ENCODE measurements around the gene MCTP1.

Gene MCTP1

DNA sequence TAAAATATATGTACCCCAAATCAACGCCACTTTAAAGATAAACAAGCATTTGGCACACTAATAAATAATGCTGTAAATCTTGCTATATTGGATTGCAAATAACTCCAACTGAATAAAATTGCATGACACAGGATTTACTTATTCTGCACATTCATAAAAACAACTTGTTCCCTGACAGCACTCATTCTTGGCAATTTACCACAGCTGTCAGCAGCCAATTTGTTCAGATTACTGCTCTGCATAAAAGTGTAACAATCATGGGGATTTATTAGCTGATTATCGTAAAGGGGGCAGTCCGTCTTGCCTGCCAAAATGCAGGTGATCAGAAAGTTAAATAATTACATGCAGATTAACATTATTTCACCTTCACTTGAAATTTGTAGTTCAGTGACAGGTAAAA lies 381.2 kb downstream of the MCTP1 start:
- no peak overlapping the region for H3K9ac ChIP-seq (ENCODE audit: low read depth, low read length, poor library complexity, severe bottlenecking)
- no peaks in the 10 kb centered on the region for H4K20me1 ChIP-seq (ENCODE audit: insufficient read depth, low read length, poor library complexity, severe bottlenecking)
- H3K27me3 ChIP-seq (ENCODE audit: insufficient read depth, low read length, poor library complexity, severe bottlenecking), result no peaks in the 10 kb centered on the region
- no peaks in the 10 kb centered on the region for H3K79me2 ChIP-seq (ENCODE audit: insufficient read depth, low read length)
- no peak overlapping the region for H3K4me3 ChIP-seq (ENCODE audit: low read length, poor library complexity, severe bottlenecking)
- TF ChIP-seq CTCF (conservative IDR thresholded peaks at IDR 0.05; ENCODE audit: low read length), result no peak
- no peak for TF ChIP-seq EZH2phosphoT487 (IDR thresholded peaks at IDR 0.05; ENCODE audit: borderline replicate concordance)
- no peaks in the 10 kb centered on the region for H3K9me3 ChIP-seq (ENCODE audit: insufficient read depth, low read depth, low read length)
- H2AFZ ChIP-seq (ENCODE audit: low read length), result no peak overlapping the region
- H3K36me3 ChIP-seq (ENCODE audit: insufficient read depth, low read length), result no peaks in the 10 kb centered on the region
- H3K4me1 ChIP-seq (ENCODE audit: insufficient read depth, low read length, poor library complexity, severe bottlenecking), result no peaks in the 10 kb centered on the region
- H3K4me2 ChIP-seq (ENCODE audit: low read depth, low read length, poor library complexity, severe bottlenecking), result no peak overlapping the region
- H3F3A ChIP-seq (ENCODE audit: low read depth), result no peaks in the 10 kb centered on the region
- H3K9me2 ChIP-seq (replicated peaks; ENCODE audit: low read depth, low read length), result no peaks in the 10 kb centered on the region

GRCh38 chr5:94901191-94901979 lies 383.5 kb downstream of the MCTP1 start:
- no peak overlapping the region for H3K4me2 ChIP-seq (ENCODE audit: low read depth, low read length, poor library complexity, severe bottlenecking)
- no peak overlapping the region for H3K4me3 ChIP-seq (ENCODE audit: low read length, poor library complexity, severe bottlenecking)

GRCh38 chr5:94900006-94900505 lies 384.8 kb downstream of the MCTP1 start:
- Histone ChIP-seq H3K9me3 (ENCODE audit: insufficient read depth, low read depth, low read length) (no peaks in the 10 kb centered on the region), H3K9ac (ENCODE audit: low read depth, low read length, poor library complexity, severe bottlenecking) (no peak overlapping the region), H3K9me2 (replicated peaks; ENCODE audit: low read depth, low read length) (no peaks in the 10 kb centered on the region), H2AFZ (ENCODE audit: low read length) (no peak overlapping the region), H3F3A (ENCODE audit: low read depth) (0 out of 2 replicates have a peak, but pooled peaks cover 3% of the 10 kb centered on the region), H3K4me2 (ENCODE audit: low read depth, low read length, poor library complexity, severe bottlenecking) (no peak overlapping the region), H4K20me1 (ENCODE audit: insufficient read depth, low read length, poor library complexity, severe bottlenecking) (no peaks in the 10 kb centered on the region), H3K27me3 (ENCODE audit: insufficient read depth, low read length, poor library complexity, severe bottlenecking) (no peaks in the 10 kb centered on the region), H3K36me3 (ENCODE audit: insufficient read depth, low read length) (no peaks in the 10 kb centered on the region), H3K4me3 (ENCODE audit: low read length, poor library complexity, severe bottlenecking) (no peak overlapping the region), H3K79me2 (ENCODE audit: insufficient read depth, low read length) (no peaks in the 10 kb centered on the region), H3K4me1 (ENCODE audit: insufficient read depth, low read length, poor library complexity, severe bottlenecking) (peaks cover 13% of the 10 kb centered on the region)
- TF ChIP-seq EZH2phosphoT487 (IDR thresholded peaks at IDR 0.05; ENCODE audit: borderline replicate concordance) (no peak), CTCF (conservative IDR thresholded peaks at IDR 0.05; ENCODE audit: low read length) (no peak)

More at GRCh38 chr5:94901191-94901979, 383.5 kb downstream of the MCTP1 start:
- no peaks in the 10 kb centered on the region for H3K27me3 ChIP-seq (ENCODE audit: insufficient read depth, low read length, poor library complexity, severe bottlenecking)
- no peaks in the 10 kb centered on the region for H4K20me1 ChIP-seq (ENCODE audit: insufficient read depth, low read length, poor library complexity, severe bottlenecking)
- TF ChIP-seq EZH2phosphoT487 (IDR thresholded peaks at IDR 0.05; ENCODE audit: borderline replicate concordance) (no peak), CTCF (conservative IDR thresholded peaks at IDR 0.05; ENCODE audit: low read length) (no peak)
- no peak overlapping the region for H2AFZ ChIP-seq (ENCODE audit: low read length)
- no peaks in the 10 kb centered on the region for H3K79me2 ChIP-seq (ENCODE audit: insufficient read depth, low read length)
- H3F3A ChIP-seq (ENCODE audit: low read depth), result no peaks in the 10 kb centered on the region
- no peaks in the 10 kb centered on the region for H3K9me2 ChIP-seq (replicated peaks; ENCODE audit: low read depth, low read length)
- no peak overlapping the region for H3K9ac ChIP-seq (ENCODE audit: low read depth, low read length, poor library complexity, severe bottlenecking)
- no peaks in the 10 kb centered on the region for H3K9me3 ChIP-seq (ENCODE audit: insufficient read depth, low read depth, low read length)
- no peaks in the 10 kb centered on the region for H3K4me1 ChIP-seq (ENCODE audit: insufficient read depth, low read length, poor library complexity, severe bottlenecking)
- no peaks in the 10 kb centered on the region for H3K36me3 ChIP-seq (ENCODE audit: insufficient read depth, low read length)
